ENCODE results near the gene NEK4.
A peak's percentile ranks its signal among the peaks of the same experiment; 100 is the strongest.
"Not testable (repeated sequence)": the region's sequence is repeated elsewhere in the genome, so short reads cannot be mapped to it uniquely, and the experiment has no call there.

The NEK4 gene

GRCh38 chr3:52733256-52733891 lies 37.4 kb downstream of the NEK4 start:
- H3K4me1 ChIP-seq (ENCODE audit: low read length) = peaks cover 21% of the 10 kb centered on the region
- no peak overlapping the region for H2AFZ ChIP-seq (ENCODE audit: low read length)
- H3K9me3 ChIP-seq (replicated peaks; ENCODE audit: insufficient read depth, low read length) = no peaks in the 10 kb centered on the region
- H3K9me2 ChIP-seq (replicated peaks; ENCODE audit: insufficient read depth, low read length) = no peaks in the 10 kb centered on the region
- TF ChIP-seq CTCF (IDR thresholded peaks at IDR 0.05; ENCODE audit: low read length) (no peak), EZH2phosphoT487 (IDR thresholded peaks at IDR 0.05; ENCODE audit: low read length) (no peak), EZH2 (optimal IDR thresholded peaks at IDR 0.05; ENCODE audit: low read depth, low read length) (no peak)
- no peaks in the 10 kb centered on the region for H3K27me3 ChIP-seq (replicated peaks; ENCODE audit: insufficient read depth, low read length)
- DNase-seq = no peak
- H3K4me2 ChIP-seq (ENCODE audit: low read depth, low read length) = no peak overlapping the region
- H3K36me3 ChIP-seq (replicated peaks; ENCODE audit: insufficient read depth, low read length) = 0 out of 2 replicates have a peak, but pooled peaks cover 4% of the 10 kb centered on the region
- H3F3A ChIP-seq (ENCODE audit: insufficient read depth, low read length) = peaks cover 12% of the 10 kb centered on the region
- H3K27ac ChIP-seq (ENCODE audit: low read length) = no peak overlapping the region
- no peaks in the 10 kb centered on the region for H3K79me2 ChIP-seq (ENCODE audit: low read length)
- no peaks in the 10 kb centered on the region for H4K20me1 ChIP-seq (ENCODE audit: insufficient read depth, low read length)
- H3K9ac ChIP-seq (ENCODE audit: low read length) = no peak overlapping the region
- no peak overlapping the region for H3K4me3 ChIP-seq (ENCODE audit: low read length)

GRCh38 chr3:52731590-52731989 lies 39.1 kb downstream of the NEK4 start:
- Histone ChIP-seq H3K79me2 (ENCODE audit: low read length) (no peaks in the 10 kb centered on the region), H4K20me1 (ENCODE audit: insufficient read depth, low read length) (no peaks in the 10 kb centered on the region), H3K27ac (ENCODE audit: low read length) (peak overlapping the region; percentile 82; the same call in 1 of the 2 replicates), H3K4me1 (ENCODE audit: low read length) (peaks cover 21% of the 10 kb centered on the region), H3K9ac (ENCODE audit: low read length) (no peak overlapping the region), H3K9me2 (replicated peaks; ENCODE audit: insufficient read depth, low read length) (no peaks in the 10 kb centered on the region), H2AFZ (ENCODE audit: low read length) (no peak overlapping the region), H3K4me3 (ENCODE audit: low read length) (no peak overlapping the region), H3K9me3 (replicated peaks; ENCODE audit: insufficient read depth, low read length) (no peaks in the 10 kb centered on the region), H3F3A (ENCODE audit: insufficient read depth, low read length) (peaks cover 12% of the 10 kb centered on the region), H3K4me2 (ENCODE audit: low read depth, low read length) (no peak overlapping the region), H3K27me3 (replicated peaks; ENCODE audit: insufficient read depth, low read length) (no peaks in the 10 kb centered on the region), H3K36me3 (replicated peaks; ENCODE audit: insufficient read depth, low read length) (0 out of 2 replicates have a peak, but pooled peaks cover 4% of the 10 kb centered on the region)
- DNase-seq = no peak
- TF ChIP-seq EZH2 (optimal IDR thresholded peaks at IDR 0.05; ENCODE audit: low read depth, low read length) (no peak), CTCF (IDR thresholded peaks at IDR 0.05; ENCODE audit: low read length) (no peak), EZH2phosphoT487 (IDR thresholded peaks at IDR 0.05; ENCODE audit: low read length) (no peak)

- no peaks in the 10 kb centered on the region for H4K20me1 ChIP-seq (ENCODE audit: insufficient read depth, low read length)
- peak; percentile 81 for DNase-seq
- H3K9me2 ChIP-seq (replicated peaks; ENCODE audit: insufficient read depth, low read length) = no peaks in the 10 kb centered on the region
- no peaks in the 10 kb centered on the region for H3K27me3 ChIP-seq (replicated peaks; ENCODE audit: insufficient read depth, low read length)
- no peaks in the 10 kb centered on the region for H3K79me2 ChIP-seq (ENCODE audit: low read length)
- peak overlapping the region; percentile 85 for H3K4me2 ChIP-seq (ENCODE audit: low read depth, low read length)
- TF ChIP-seq EZH2 (optimal IDR thresholded peaks at IDR 0.05; ENCODE audit: low read depth, low read length) (no peak), EZH2phosphoT487 (IDR thresholded peaks at IDR 0.05; ENCODE audit: low read length) (no peak), CTCF (IDR thresholded peaks at IDR 0.05; ENCODE audit: low read length) (no peak)
- H3K36me3 ChIP-seq (replicated peaks; ENCODE audit: insufficient read depth, low read length) = 0 out of 2 replicates have a peak, but pooled peaks cover 4% of the 10 kb centered on the region
- H3F3A ChIP-seq (ENCODE audit: insufficient read depth, low read length) = peaks cover 12% of the 10 kb centered on the region
- peak overlapping the region; percentile 28 for H3K4me3 ChIP-seq (ENCODE audit: low read length)
- peak overlapping the region; percentile 8 for H2AFZ ChIP-seq (ENCODE audit: low read length)
- H3K9ac ChIP-seq (ENCODE audit: low read length) = peak overlapping the region; percentile 29; the same call in 1 of the 2 replicates
- peaks cover 21% of the 10 kb centered on the region for H3K4me1 ChIP-seq (ENCODE audit: low read length)
- peak overlapping the region; percentile 82 for H3K27ac ChIP-seq (ENCODE audit: low read length)
- H3K9me3 ChIP-seq (replicated peaks; ENCODE audit: insufficient read depth, low read length) = no peaks in the 10 kb centered on the region
Observed at GRCh38 chr3:52730681-52731080, 40.1 kb downstream of the NEK4 start.

GRCh38 chr3:52728753-52729152 lies 42.0 kb downstream of the NEK4 start:
- DNase-seq = not testable (repeated sequence)
- H3F3A ChIP-seq (ENCODE audit: insufficient read depth, low read length) = peaks cover 12% of the 10 kb centered on the region

More at GRCh38 chr3:52728753-52729152, 42.0 kb downstream of the NEK4 start:
- H3K27me3 ChIP-seq (replicated peaks; ENCODE audit: insufficient read depth, low read length); H3K27ac ChIP-seq (ENCODE audit: low read length); H3K36me3 ChIP-seq (replicated peaks; ENCODE audit: insufficient read depth, low read length); H3K4me3 ChIP-seq (ENCODE audit: low read length); H4K20me1 ChIP-seq (ENCODE audit: insufficient read depth, low read length); H2AFZ ChIP-seq (ENCODE audit: low read length); H3K79me2 ChIP-seq (ENCODE audit: low read length); H3K9me3 ChIP-seq (replicated peaks; ENCODE audit: insufficient read depth, low read length); H3K4me2 ChIP-seq (ENCODE audit: low read depth, low read length); H3K9ac ChIP-seq (ENCODE audit: low read length); H3K9me2 ChIP-seq (replicated peaks; ENCODE audit: insufficient read depth, low read length): not testable (repeated sequence)
- H3K4me1 ChIP-seq (ENCODE audit: low read length) = peaks cover 21% of the 10 kb centered on the region

All from MM.1S (cell line).